ENCODE results near the gene HMGN2. TPM values are rescaled to one million over a fixed set of nuclear protein-coding genes. Genes with fewer than 3 reads are reported as not detected.

Gene HMGN2
- total RNA-seq, 1 experiment from 2014 or later = 414 TPM

DNA sequence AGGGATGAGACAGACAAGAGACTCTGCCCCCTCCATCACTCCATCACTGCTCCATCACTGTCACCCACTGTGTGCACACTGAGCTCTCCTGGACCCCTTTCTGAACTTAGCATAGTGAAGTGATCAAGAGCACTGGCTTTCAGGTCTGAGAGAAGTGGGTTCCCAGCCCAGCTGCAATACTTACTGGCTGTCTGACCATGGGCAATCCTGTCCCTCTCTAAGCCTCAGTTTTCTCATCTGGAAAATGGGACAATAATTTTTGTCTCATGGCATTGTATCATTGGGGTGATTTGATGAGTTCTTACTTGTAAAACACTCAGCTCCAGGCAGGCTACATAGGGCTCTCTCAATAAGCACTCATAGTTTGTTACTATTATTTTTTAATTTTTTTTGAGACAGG, 49.8 kb downstream of the HMGN2 start (continued):
- TF ChIP-seq, protein P1, sequence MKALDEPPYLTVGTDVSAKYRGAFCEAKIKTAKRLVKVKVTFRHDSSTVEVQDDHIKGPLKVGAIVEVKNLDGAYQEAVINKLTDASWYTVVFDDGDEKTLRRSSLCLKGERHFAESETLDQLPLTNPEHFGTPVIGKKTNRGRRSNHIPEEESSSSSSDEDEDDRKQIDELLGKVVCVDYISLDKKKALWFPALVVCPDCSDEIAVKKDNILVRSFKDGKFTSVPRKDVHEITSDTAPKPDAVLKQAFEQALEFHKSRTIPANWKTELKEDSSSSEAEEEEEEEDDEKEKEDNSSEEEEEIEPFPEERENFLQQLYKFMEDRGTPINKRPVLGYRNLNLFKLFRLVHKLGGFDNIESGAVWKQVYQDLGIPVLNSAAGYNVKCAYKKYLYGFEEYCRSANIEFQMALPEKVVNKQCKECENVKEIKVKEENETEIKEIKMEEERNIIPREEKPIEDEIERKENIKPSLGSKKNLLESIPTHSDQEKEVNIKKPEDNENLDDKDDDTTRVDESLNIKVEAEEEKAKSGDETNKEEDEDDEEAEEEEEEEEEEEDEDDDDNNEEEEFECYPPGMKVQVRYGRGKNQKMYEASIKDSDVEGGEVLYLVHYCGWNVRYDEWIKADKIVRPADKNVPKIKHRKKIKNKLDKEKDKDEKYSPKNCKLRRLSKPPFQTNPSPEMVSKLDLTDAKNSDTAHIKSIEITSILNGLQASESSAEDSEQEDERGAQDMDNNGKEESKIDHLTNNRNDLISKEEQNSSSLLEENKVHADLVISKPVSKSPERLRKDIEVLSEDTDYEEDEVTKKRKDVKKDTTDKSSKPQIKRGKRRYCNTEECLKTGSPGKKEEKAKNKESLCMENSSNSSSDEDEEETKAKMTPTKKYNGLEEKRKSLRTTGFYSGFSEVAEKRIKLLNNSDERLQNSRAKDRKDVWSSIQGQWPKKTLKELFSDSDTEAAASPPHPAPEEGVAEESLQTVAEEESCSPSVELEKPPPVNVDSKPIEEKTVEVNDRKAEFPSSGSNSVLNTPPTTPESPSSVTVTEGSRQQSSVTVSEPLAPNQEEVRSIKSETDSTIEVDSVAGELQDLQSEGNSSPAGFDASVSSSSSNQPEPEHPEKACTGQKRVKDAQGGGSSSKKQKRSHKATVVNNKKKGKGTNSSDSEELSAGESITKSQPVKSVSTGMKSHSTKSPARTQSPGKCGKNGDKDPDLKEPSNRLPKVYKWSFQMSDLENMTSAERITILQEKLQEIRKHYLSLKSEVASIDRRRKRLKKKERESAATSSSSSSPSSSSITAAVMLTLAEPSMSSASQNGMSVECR (CRISPR knock-in tag; IDR thresholded peaks at IDR 0.05; ENCODE audit: borderline replicate concordance) = no peak

GRCh38 chr1:26524181-26524580, 51.9 kb downstream of the HMGN2 start:
- peaks cover 12% of the 10 kb centered on the region for H3K4me1 Mint-ChIP-seq
- no peak for TF ChIP-seq SMAD4 (CRISPR knock-in tag; IDR thresholded peaks at IDR 0.05)
- H3K9me3 Mint-ChIP-seq = no peaks in the 10 kb centered on the region
- H3K36me3 Mint-ChIP-seq = no peaks in the 10 kb centered on the region
- H3K4me3 Mint-ChIP-seq = no peak overlapping the region
- CTCF ChIA-PET = interaction anchor here (0.6 to 1.8 kb wide), 4 partner anchors 14 to 417 kb away, joined by 3 to 15 read pairs (median 6); no protein-coding TSS in a partner anchor
- peaks cover 19% of the 10 kb centered on the region for H3K27me3 Mint-ChIP-seq (ENCODE audit: low read depth)
- ATAC-seq (no peak), DNase-seq (ENCODE audit: low spot score) (no peak)
- H3K27ac Mint-ChIP-seq = no peak overlapping the region
- POLR2A ChIA-PET = interaction anchor here (0.7 kb wide), 1 partner anchor 86 kb away, joined by 6 read pairs; no protein-coding TSS in a partner anchor

Other genes with a start within 250 kb of the HMGN2 start
- gene CEP85, start 238.2 kb upstream of the HMGN2 start, total RNA-seq (2021) = 32.0 to 40.8 TPM (median 35.3 TPM) in 3 replicates
- gene SH3BGRL3, start 192.4 kb upstream of the HMGN2 start, total RNA-seq (2021) = 70.8 to 92.9 TPM (median 92.3 TPM) in 3 replicates
- 12.4 to 14.1 TPM (median 14.1 TPM) in 3 replicates for gene UBXN11, start 165.8 kb upstream of the HMGN2 start, total RNA-seq (2021)
- 2.8 to 3.7 TPM (median 3.4 TPM) in 3 replicates for gene CD52, start 154.5 kb upstream of the HMGN2 start, total RNA-seq (2021)
- gene CRYBG2, start 118.3 kb upstream of the HMGN2 start, total RNA-seq (2021) = 14.4 to 21.1 TPM (median 17.8 TPM) in 3 replicates
- gene ZNF683, start 99.7 kb upstream of the HMGN2 start, total RNA-seq (2021) = not detected in 3 replicates
- gene LIN28A, start 61.6 kb upstream of the HMGN2 start, total RNA-seq (2021) = 1,150 to 1,251 TPM (median 1,185 TPM) in 3 replicates
- 44.9 to 55.4 TPM (median 47.1 TPM) in 3 replicates for gene DHDDS, start 40.1 kb upstream of the HMGN2 start, total RNA-seq (2021)
- 55.6 to 65.5 TPM (median 57.7 TPM) in 3 replicates for gene RPS6KA1, start 57.3 kb downstream of the HMGN2 start, total RNA-seq (2021)
- 98.0 to 105 TPM (median 103 TPM) in 3 replicates for gene ARID1A, start 223.6 kb downstream of the HMGN2 start, total RNA-seq (2021)

Measured in WTC11 (cell line).